ENCODE measurements around the gene JDP2. TPM values are rescaled to one million over a fixed set of nuclear protein-coding genes. Genes with fewer than 3 reads are reported as not detected.

JDP2 gene
- total and polyA plus RNA-seq, 7 donors, result 11.0 to 73.2 (median 37.2) TPM

GRCh38 chr14:75510547-75510946 is 82.7 kb downstream of the JDP2 start:
- Histone ChIP-seq H3K27me3 (ENCODE audit: insufficient read depth in 3 of 3, low read length in 2 of 3) (no peaks in the 10 kb centered on the region), H3K27ac (no peak overlapping the region), H3K4me1 (no peaks in the 10 kb centered on the region), H3K36me3 (ENCODE audit: insufficient read depth in 1 of 2, low read depth in 1 of 2) (no peaks in the 10 kb centered on the region), H3K4me3 (no peak overlapping the region), H3K9me3 (peaks cover 22% of the 10 kb centered on the region)
- ATAC-seq, result no peak
- 86 to 92% (median 91%) methylated on average over 1 of the region's 1 CpG for WGBS, 3 donors
- TF ChIP-seq CTCF (IDR thresholded peaks at IDR 0.05), result no peak
- intact Hi-C loops (cut with DNase I), result no loop called here
- no peak for DNase-seq

GRCh38 chr14:75511201-75511600 is 83.4 kb downstream of the JDP2 start:
- TF ChIP-seq CTCF (IDR thresholded peaks at IDR 0.05), result no peak
- Histone ChIP-seq H3K36me3 (ENCODE audit: insufficient read depth in 1 of 2, low read depth in 1 of 2) (no peaks in the 10 kb centered on the region), H3K4me3 (no peak overlapping the region), H3K27me3 (ENCODE audit: insufficient read depth in 3 of 3, low read length in 2 of 3) (no peaks in the 10 kb centered on the region), H3K4me1 (no peaks in the 10 kb centered on the region), H3K27ac (no peak overlapping the region), H3K9me3 (peaks cover 22% of the 10 kb centered on the region)
- DNase-seq (no peak), ATAC-seq (no peak)
- intact Hi-C loops (cut with DNase I), result no loop called here

GRCh38 chr14:75513911-75514672 is 86.3 kb downstream of the JDP2 start:
- no peak overlapping the region for H3K27ac ChIP-seq
- H3K36me3 ChIP-seq (ENCODE audit: insufficient read depth in 1 of 2, low read depth in 1 of 2), result no peaks in the 10 kb centered on the region
- ATAC-seq (no peak), DNase-seq (no peak)
- no peaks in the 10 kb centered on the region for H3K4me1 ChIP-seq
- intact Hi-C loops (cut with DNase I), result no loop called here
- H3K27me3 ChIP-seq (ENCODE audit: insufficient read depth in 3 of 3, low read length in 2 of 3), result no peaks in the 10 kb centered on the region
- TF ChIP-seq CTCF (IDR thresholded peaks at IDR 0.05), result no peak
- peaks cover 15% of the 10 kb centered on the region for H3K9me3 ChIP-seq
- 90 to 92% (median 91%) methylated on average over 12 of the region's 12 CpGs for WGBS, 3 donors
- no peak overlapping the region for H3K4me3 ChIP-seq

- DNase-seq, result peak in 1 of 2 donors; percentile 29
- Histone ChIP-seq H3K36me3 (ENCODE audit: insufficient read depth in 1 of 2, low read depth in 1 of 2) (no peaks in the 10 kb centered on the region), H3K4me1 (no peaks in the 10 kb centered on the region), H3K27me3 (ENCODE audit: insufficient read depth in 3 of 3, low read length in 2 of 3) (no peaks in the 10 kb centered on the region), H3K9me3 (peaks cover 15% of the 10 kb centered on the region), H3K4me3 (peak overlapping the region; percentile 5), H3K27ac (no peak overlapping the region)
- 44 to 53% (median 47%) methylated on average over 29 of the region's 29 CpGs for WGBS, 3 donors
- no peak for TF ChIP-seq CTCF (IDR thresholded peaks at IDR 0.05)
- peak in 1 of 4 donors; percentile 25 for ATAC-seq
- intact Hi-C loops (cut with DNase I), result no loop called here
These were observed 87.1 kb downstream of the JDP2 start for GRCh38 chr14:75514673-75515628.
